ENCODE results near the gene SLC35F6.

DNA sequence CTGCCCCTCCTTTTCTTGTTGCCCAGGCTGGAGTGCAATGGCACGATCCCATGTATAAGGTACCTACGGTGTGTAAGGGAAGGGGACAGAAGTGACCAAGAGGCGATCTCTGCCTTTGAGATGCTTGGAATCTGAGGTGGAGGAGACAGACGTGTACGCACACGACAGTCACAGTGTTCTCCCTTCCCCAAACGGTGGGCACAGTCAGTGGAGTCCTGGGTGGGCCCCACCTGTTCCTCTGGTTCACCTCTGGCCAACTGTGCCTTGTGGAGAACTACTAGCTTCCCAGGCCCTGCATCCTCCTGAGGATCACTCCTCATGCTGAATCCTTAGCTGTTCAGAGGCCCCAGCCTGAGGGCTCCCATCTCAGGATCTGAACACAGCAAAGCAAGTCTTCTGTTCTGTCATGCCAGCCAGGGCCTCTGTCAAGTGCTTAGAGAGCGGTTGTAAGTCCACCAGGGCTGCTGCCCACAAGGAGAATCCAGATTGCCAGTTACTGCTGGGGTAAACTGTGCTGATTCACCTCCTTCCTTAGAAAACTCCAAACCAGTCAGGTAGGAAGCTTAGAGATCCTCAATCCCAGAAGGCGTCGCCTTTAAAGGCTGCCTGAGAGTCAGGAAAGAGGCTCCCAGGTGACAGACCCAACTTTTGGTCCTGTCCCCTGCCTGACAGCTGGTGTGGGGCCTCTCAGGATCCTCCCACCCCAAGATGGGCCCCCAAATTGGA, 1.6 kb downstream of the SLC35F6 start:
- TF ChIP-seq, protein P1, sequence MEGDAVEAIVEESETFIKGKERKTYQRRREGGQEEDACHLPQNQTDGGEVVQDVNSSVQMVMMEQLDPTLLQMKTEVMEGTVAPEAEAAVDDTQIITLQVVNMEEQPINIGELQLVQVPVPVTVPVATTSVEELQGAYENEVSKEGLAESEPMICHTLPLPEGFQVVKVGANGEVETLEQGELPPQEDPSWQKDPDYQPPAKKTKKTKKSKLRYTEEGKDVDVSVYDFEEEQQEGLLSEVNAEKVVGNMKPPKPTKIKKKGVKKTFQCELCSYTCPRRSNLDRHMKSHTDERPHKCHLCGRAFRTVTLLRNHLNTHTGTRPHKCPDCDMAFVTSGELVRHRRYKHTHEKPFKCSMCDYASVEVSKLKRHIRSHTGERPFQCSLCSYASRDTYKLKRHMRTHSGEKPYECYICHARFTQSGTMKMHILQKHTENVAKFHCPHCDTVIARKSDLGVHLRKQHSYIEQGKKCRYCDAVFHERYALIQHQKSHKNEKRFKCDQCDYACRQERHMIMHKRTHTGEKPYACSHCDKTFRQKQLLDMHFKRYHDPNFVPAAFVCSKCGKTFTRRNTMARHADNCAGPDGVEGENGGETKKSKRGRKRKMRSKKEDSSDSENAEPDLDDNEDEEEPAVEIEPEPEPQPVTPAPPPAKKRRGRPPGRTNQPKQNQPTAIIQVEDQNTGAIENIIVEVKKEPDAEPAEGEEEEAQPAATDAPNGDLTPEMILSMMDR (IDR thresholded peaks at IDR 0.05; ENCODE audit: low read depth, low read length, missing input control): no peak
- TF ChIP-seq JUND (IDR thresholded peaks at IDR 0.05) (no peak), RAD21 (IDR thresholded peaks at IDR 0.05) (no peak), YY1 (IDR thresholded peaks at IDR 0.05) (no peak), GABPA (IDR thresholded peaks at IDR 0.05 in 1 of 2, conservative IDR thresholded peaks at IDR 0.05 in 1 of 2) (no peak), SP1 (IDR thresholded peaks at IDR 0.05) (no peak), HNF4A (conservative IDR thresholded peaks at IDR 0.05) (no peak)
- TF ChIP-seq, protein P2, sequence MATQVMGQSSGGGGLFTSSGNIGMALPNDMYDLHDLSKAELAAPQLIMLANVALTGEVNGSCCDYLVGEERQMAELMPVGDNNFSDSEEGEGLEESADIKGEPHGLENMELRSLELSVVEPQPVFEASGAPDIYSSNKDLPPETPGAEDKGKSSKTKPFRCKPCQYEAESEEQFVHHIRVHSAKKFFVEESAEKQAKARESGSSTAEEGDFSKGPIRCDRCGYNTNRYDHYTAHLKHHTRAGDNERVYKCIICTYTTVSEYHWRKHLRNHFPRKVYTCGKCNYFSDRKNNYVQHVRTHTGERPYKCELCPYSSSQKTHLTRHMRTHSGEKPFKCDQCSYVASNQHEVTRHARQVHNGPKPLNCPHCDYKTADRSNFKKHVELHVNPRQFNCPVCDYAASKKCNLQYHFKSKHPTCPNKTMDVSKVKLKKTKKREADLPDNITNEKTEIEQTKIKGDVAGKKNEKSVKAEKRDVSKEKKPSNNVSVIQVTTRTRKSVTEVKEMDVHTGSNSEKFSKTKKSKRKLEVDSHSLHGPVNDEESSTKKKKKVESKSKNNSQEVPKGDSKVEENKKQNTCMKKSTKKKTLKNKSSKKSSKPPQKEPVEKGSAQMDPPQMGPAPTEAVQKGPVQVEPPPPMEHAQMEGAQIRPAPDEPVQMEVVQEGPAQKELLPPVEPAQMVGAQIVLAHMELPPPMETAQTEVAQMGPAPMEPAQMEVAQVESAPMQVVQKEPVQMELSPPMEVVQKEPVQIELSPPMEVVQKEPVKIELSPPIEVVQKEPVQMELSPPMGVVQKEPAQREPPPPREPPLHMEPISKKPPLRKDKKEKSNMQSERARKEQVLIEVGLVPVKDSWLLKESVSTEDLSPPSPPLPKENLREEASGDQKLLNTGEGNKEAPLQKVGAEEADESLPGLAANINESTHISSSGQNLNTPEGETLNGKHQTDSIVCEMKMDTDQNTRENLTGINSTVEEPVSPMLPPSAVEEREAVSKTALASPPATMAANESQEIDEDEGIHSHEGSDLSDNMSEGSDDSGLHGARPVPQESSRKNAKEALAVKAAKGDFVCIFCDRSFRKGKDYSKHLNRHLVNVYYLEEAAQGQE (IDR thresholded peaks at IDR 0.05): no peak
- TF ChIP-seq, protein P3, sequence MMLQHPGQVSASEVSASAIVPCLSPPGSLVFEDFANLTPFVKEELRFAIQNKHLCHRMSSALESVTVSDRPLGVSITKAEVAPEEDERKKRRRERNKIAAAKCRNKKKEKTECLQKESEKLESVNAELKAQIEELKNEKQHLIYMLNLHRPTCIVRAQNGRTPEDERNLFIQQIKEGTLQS (IDR thresholded peaks at IDR 0.05): no peak
- TF ChIP-seq, protein P4, sequence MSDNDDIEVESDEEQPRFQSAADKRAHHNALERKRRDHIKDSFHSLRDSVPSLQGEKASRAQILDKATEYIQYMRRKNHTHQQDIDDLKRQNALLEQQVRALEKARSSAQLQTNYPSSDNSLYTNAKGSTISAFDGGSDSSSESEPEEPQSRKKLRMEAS (IDR thresholded peaks at IDR 0.05): no peak
